Natural killer cell (primary cell): Measurements from ENCODE around the gene UTS2B. TPM values are rescaled to one million over a fixed set of nuclear protein-coding genes. Genes with fewer than 3 reads are reported as not detected.

Source experiments
- ATAC-seq, 3 donors: fragments of 150-1000 bp in 2 of 3; fragments of 200-7000 bp in 1 of 3; cut with Tn5 transposase; 1 replicate in 1 of 3; 2 replicates in 2 of 3; pipeline ENCODE4 v1.10.0; 2021; ENCODE audit warnings: mild to moderate bottlenecking in 2 of 3, moderate library complexity in 2 of 3
- DNase-seq, 2 donors: peaks; one replicate each; pipeline versions ENCODE4 v3.0.0 to v3.0.0-alpha.2; 2013 to 2021; ENCODE audit warnings: mixed read lengths in 1 of 2
- H3K27ac ChIP-seq: one replicate; pipeline ENCODE4 v1.5.1; 2013; ENCODE audit warnings: mild to moderate bottlenecking, low read length
- H3K27me3 ChIP-seq: one replicate; pipeline ENCODE4 v1.6.1; 2013; ENCODE audit warnings: low read length; ENCODE audit not compliant: control insufficient read depth, insufficient read depth
- H3K36me3 ChIP-seq: one replicate; pipeline ENCODE4 v1.6.1; 2013; ENCODE audit warnings: low read length; ENCODE audit not compliant: control insufficient read depth, insufficient read depth
- H3K4me1 ChIP-seq: one replicate; pipeline ENCODE4 v1.6.1; 2013; ENCODE audit warnings: low read length; ENCODE audit not compliant: control insufficient read depth, insufficient read depth
- H3K4me3 ChIP-seq: one replicate; pipeline ENCODE4 v1.5.1; 2013; ENCODE audit warnings: low read length
- H3K9me3 ChIP-seq: one replicate; pipeline ENCODE4 v1.6.1; 2013; ENCODE audit warnings: low read length; ENCODE audit not compliant: control insufficient read depth, insufficient read depth
- H3K27ac Mint-ChIP-seq, 2 donors: one replicate each; pipeline ENCODE4 v1.8.0; 2022; ENCODE audit warnings: mild to moderate bottlenecking in 2 of 2, mixed read lengths in 2 of 2, moderate library complexity in 1 of 2
- H3K27me3 Mint-ChIP-seq, 2 donors: one replicate each; pipeline ENCODE4 v1.8.0; 2022; ENCODE audit warnings: low read depth in 2 of 2, mixed read lengths in 2 of 2
- H3K36me3 Mint-ChIP-seq: one replicate; pipeline ENCODE4 v1.8.0; 2022; ENCODE audit warnings: mixed read lengths
- H3K4me1 Mint-ChIP-seq, 2 donors: one replicate each; pipeline ENCODE4 v1.8.0; 2022; ENCODE audit warnings: mixed read lengths in 2 of 2
- H3K4me3 Mint-ChIP-seq: one replicate; pipeline ENCODE4 v1.8.0; 2022; ENCODE audit warnings: mild to moderate bottlenecking, moderate library complexity, mixed read lengths
- H3K9me3 Mint-ChIP-seq, 2 donors: one replicate each; pipeline ENCODE4 v1.8.0; 2022; ENCODE audit warnings: mixed read lengths in 2 of 2
- WGBS: methylation state at CpG from one replicate; pipeline ENCODE4 v1.1.7; 2013; ENCODE audit warnings: missing lambda C conversion rate; ENCODE audit not compliant: insufficient coverage; 5-methylcytosine and 5-hydroxymethylcytosine counted together
- intact Hi-C: fragments of 100-400 bp; cut with micrococcal nuclease; formaldehyde crosslinking; loops from one replicate; pipeline ENCODE4 v1.14.2; 2022
- total RNA-seq, 4 donors: library from RNA; stranded (reverse); fragments of 120-200 nt in 1 of 4; gene quantifications; one replicate each; pipeline versions ENCODE4 v1.2.3 to v1.2.4, GENCODE V29; 2013 to 2022
- TF ChIP-seq, protein P1 (sequence below): fragments of 200-600 bp; IDR thresholded peaks from one replicate; pipeline ENCODE4 v1.8.0; 2022; ENCODE audit warnings: antibody characterized with exemption

The UTS2B gene
- total RNA-seq, 3 donors from 2014 or later (not counting 1 experiment from before 2014, with no cell fraction given) = 0.47 TPM; not detected in 2

DNA sequence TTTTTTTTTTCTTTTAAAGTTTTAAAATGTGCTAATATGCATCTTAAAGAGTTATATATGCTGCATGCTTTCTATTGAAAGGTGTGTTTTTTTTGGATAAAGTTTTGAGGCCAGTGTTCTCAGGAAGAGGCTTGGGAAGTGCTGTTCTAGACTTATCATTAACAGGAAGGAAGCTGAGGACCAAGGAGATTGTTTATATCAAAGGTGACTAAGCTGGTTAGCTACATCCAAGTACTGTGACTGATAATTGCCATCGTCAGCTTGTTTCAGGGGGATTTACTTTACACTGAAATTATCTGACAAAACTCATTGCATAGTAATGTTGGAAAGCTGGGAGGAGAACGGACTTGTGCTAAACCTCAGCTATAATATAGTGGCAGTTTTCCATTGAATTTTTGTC is 36.3 kb upstream of the UTS2B start:
- Histone ChIP-seq H3K4me3 (no peak overlapping the region), H3K4me1 (no peaks in the 10 kb centered on the region), H3K27me3 (no peaks in the 10 kb centered on the region), H3K27ac (no peak overlapping the region), H3K36me3 (peaks cover 31% of the 10 kb centered on the region), H3K9me3 (no peaks in the 10 kb centered on the region)
- no peak for DNase-seq
- Mint-ChIP-seq H3K9me3 (no peaks in the 10 kb centered on the region), H3K27ac (no peak overlapping the region), H3K4me3 (no peak overlapping the region), H3K36me3 (no peaks in the 10 kb centered on the region), H3K27me3 (no peaks in the 10 kb centered on the region), H3K4me1 (peaks cover 6 to 7% of the 10 kb centered on the region in 2 donors)
- intact Hi-C loops = no loop called here
- TF ChIP-seq, protein P1, sequence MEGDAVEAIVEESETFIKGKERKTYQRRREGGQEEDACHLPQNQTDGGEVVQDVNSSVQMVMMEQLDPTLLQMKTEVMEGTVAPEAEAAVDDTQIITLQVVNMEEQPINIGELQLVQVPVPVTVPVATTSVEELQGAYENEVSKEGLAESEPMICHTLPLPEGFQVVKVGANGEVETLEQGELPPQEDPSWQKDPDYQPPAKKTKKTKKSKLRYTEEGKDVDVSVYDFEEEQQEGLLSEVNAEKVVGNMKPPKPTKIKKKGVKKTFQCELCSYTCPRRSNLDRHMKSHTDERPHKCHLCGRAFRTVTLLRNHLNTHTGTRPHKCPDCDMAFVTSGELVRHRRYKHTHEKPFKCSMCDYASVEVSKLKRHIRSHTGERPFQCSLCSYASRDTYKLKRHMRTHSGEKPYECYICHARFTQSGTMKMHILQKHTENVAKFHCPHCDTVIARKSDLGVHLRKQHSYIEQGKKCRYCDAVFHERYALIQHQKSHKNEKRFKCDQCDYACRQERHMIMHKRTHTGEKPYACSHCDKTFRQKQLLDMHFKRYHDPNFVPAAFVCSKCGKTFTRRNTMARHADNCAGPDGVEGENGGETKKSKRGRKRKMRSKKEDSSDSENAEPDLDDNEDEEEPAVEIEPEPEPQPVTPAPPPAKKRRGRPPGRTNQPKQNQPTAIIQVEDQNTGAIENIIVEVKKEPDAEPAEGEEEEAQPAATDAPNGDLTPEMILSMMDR = no peak
- no peak for ATAC-seq
- WGBS = 60% methylated on average over 1 of the region's 2 CpGs

DNA sequence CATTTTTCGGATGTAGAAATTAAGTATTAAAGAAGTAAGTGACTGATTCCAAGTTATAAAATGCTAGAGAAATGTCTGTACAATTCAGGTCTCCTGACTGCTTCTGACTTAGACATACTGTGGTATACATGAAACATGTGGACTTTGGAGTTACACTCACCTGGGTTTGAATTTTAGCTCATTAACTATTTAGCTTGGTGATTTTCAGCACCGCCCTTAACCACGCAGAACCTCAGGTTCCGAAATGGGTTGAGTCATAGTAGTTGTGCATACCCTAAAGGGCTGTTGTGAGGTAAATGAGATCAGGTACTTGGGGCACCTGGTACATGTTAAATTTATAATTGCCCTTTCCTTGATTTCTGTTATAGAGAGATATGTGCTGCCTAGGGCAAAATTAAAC is 32.9 kb upstream of the UTS2B start:
- H3K9me3 Mint-ChIP-seq = no peaks in the 10 kb centered on the region
- H3K27ac Mint-ChIP-seq = no peak overlapping the region
- TF ChIP-seq, protein P1 = no peak
- Histone ChIP-seq H3K4me1 (no peaks in the 10 kb centered on the region), H3K36me3 (peaks cover 34% of the 10 kb centered on the region), H3K9me3 (no peaks in the 10 kb centered on the region), H3K27me3 (no peaks in the 10 kb centered on the region), H3K4me3 (no peak overlapping the region), H3K27ac (no peak overlapping the region)
- no peak for DNase-seq
- H3K36me3 Mint-ChIP-seq = peaks cover 17% of the 10 kb centered on the region
- intact Hi-C loops = no loop called here
- no peaks in the 10 kb centered on the region for H3K27me3 Mint-ChIP-seq
- no peak overlapping the region for H3K4me3 Mint-ChIP-seq
- peaks cover 0 to 10% of the 10 kb centered on the region in 2 donors for H3K4me1 Mint-ChIP-seq
- 86% methylated on average over 4 of the region's 4 CpGs for WGBS
- ATAC-seq = no peak

DNA sequence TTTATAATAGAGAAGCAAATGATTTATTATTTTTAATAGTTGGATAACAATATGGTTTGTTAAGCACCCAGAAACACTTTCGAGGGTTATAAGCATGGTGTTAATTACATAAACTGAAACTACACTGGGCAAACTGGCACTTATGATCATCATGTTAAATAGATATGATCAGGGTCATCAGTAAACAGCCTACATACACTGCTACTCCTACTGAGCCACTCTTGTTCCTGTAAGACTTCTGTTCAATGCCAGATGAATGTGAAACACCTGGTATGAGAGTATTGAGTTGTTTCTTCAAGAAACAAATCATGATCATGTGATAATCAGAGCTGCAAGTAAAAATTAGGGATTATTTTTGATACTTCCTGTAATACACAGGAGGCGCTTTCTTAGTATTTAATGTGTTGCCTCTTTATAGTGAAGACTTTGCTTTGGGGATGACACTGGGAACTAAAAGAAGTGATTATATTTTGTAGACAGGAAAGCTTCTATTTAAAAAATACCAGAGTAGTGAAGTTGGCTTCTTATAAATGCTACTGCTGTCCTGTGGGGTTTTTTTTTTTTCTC is 32.3 kb upstream of the UTS2B start:
- TF ChIP-seq, protein P1 = no peak
- Histone ChIP-seq H3K27ac (no peak overlapping the region), H3K4me1 (no peaks in the 10 kb centered on the region), H3K27me3 (no peaks in the 10 kb centered on the region), H3K36me3 (peaks cover 37% of the 10 kb centered on the region), H3K9me3 (no peaks in the 10 kb centered on the region), H3K4me3 (no peak overlapping the region)
- Mint-ChIP-seq H3K27me3 (no peaks in the 10 kb centered on the region), H3K27ac (no peak overlapping the region), H3K4me1 (peaks cover 0 to 12% of the 10 kb centered on the region in 2 donors), H3K4me3 (no peak overlapping the region), H3K36me3 (peaks cover 17% of the 10 kb centered on the region), H3K9me3 (no peaks in the 10 kb centered on the region)
- DNase-seq (no peak), ATAC-seq (no peak)
- 63% methylated on average over 1 of the region's 2 CpGs for WGBS
- intact Hi-C loops = no loop called here

DNA sequence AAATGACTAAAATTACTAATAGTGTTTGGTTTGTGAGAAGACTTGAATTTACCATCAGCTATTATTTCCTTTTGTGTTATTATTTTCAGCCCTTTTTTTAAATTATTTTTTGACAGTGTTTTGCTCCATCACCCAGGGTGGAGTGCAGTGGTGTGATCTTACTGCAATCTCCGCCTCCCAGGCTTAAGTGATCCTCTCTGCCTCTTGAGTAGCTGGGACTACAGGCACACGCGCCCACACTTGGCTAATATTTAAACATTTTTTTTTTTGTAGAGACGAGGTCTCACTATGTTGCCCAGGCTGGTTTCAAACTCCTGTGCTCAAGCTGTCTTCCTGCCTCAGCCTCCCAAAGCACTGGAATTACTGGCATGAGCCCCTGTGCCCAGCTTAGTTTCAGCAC is 31.7 kb upstream of the UTS2B start:
- Histone ChIP-seq H3K4me3 (no peak overlapping the region), H3K27ac (no peak overlapping the region), H3K4me1 (no peaks in the 10 kb centered on the region), H3K36me3 (peaks cover 37% of the 10 kb centered on the region), H3K9me3 (no peaks in the 10 kb centered on the region), H3K27me3 (no peaks in the 10 kb centered on the region)
- DNase-seq = no peak
- ATAC-seq = no peak
- no peak overlapping the region for H3K4me3 Mint-ChIP-seq
- peaks cover 17% of the 10 kb centered on the region for H3K36me3 Mint-ChIP-seq
- 91% methylated on average over 4 of the region's 4 CpGs for WGBS
- TF ChIP-seq, protein P1 = no peak
- H3K4me1 Mint-ChIP-seq = peaks cover 0 to 12% of the 10 kb centered on the region in 2 donors
- no peaks in the 10 kb centered on the region for H3K27me3 Mint-ChIP-seq
- H3K9me3 Mint-ChIP-seq = no peaks in the 10 kb centered on the region
- intact Hi-C loops = no loop called here
- no peak overlapping the region for H3K27ac Mint-ChIP-seq
